Peyer's patch (tissue), 4 donors: ENCODE results near the gene FBN1.

Experiments used
- POLR2A ChIP-seq, 2 donors: fragments of 450-650 bp; IDR thresholded peaks; one replicate each; pipeline ENCODE4 v1.5.1; 2017; ENCODE audit warnings: antibody characterized with exemption in 2 of 2, mild to moderate bottlenecking in 2 of 2, moderate library complexity in 2 of 2
- TF ChIP-seq, protein P1 (sequence below), 6 experiments: fragments of 450-650 bp in 4 of 6; fragments of 200-600 bp in 2 of 6; sonication (generic) in 1 of 6; IDR thresholded peaks; one replicate each; pipeline ENCODE4 v1.5.1; 2017 to 2019; ENCODE audit warnings: antibody characterized with exemption in 6 of 6, mild to moderate bottlenecking in 3 of 6, moderate library complexity in 1 of 6

DNA sequence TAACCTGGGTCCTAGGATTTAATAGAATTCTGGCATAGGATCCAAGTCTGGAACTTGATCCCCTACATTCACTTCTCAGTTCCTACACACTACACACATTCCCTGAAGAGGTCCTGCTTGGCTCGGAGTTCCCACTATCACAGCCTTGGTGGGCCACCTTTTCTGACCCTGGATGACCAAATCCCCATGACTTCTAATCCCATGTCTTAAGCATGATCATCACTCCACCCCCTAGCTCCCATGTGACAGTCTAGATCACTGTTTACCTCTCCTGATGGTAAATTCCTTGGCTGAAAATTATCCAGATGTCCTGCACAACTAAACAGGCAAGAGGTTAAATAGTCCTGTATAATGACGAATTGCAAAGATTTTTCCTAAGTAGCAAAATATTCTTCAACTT is 274.0 kb downstream of the FBN1 start:
- TF ChIP-seq POLR2A (IDR thresholded peaks at IDR 0.05): no peak
- TF ChIP-seq, protein P1, sequence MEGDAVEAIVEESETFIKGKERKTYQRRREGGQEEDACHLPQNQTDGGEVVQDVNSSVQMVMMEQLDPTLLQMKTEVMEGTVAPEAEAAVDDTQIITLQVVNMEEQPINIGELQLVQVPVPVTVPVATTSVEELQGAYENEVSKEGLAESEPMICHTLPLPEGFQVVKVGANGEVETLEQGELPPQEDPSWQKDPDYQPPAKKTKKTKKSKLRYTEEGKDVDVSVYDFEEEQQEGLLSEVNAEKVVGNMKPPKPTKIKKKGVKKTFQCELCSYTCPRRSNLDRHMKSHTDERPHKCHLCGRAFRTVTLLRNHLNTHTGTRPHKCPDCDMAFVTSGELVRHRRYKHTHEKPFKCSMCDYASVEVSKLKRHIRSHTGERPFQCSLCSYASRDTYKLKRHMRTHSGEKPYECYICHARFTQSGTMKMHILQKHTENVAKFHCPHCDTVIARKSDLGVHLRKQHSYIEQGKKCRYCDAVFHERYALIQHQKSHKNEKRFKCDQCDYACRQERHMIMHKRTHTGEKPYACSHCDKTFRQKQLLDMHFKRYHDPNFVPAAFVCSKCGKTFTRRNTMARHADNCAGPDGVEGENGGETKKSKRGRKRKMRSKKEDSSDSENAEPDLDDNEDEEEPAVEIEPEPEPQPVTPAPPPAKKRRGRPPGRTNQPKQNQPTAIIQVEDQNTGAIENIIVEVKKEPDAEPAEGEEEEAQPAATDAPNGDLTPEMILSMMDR (IDR thresholded peaks at IDR 0.05): no peak
